GM19239 (cell line): ENCODE data around the gene AHI1.
A peak's percentile ranks its signal among the peaks of the same experiment; 100 is the strongest.

Source experiments
- DNase-seq: peaks from one replicate; pipeline ENCODE4 v3.0.0; 2011; ENCODE audit warnings: low spot score; ENCODE audit not compliant: insufficient read length
- FAIRE-seq: peaks from 2 replicates; lab custom pipeline; 2011; peaks lifted over from hg19 to GRCh38; lab: Jason Lieb, UNC

Gene AHI1

DNA sequence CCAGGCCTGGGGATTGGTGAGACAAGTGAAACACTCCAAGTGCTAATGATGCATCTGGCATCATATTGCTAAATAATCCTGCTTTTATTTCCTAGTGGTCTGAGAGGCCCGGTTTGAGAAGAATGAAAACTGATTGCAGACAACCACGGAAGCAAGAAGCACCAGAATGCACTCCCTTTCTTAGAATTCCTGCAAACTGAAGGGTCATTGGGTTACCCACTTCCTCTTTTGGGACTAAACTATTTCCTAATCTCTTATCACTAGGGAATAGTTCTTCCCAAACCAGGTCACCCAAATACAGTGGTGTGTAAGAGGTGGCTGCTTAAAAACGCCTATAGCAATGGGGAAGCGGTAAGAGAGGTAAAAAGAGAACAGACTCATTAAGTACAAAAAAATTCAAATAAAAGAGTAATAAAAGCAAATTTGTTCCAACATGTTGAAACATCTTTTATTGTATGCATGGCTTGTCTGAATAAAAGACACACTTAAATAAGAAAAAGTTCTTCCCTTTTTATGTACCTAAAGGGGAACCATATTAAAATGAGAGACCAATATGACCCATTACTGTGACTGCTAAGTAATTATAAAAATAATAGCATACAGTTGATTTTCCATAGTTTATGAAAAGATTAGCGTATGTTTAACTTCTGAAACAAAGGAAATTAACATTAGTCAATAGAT is 190.7 kb downstream of the AHI1 start:
- FAIRE-seq (no peak), DNase-seq (no peak)

- DNase-seq = no peak
- no peak for FAIRE-seq
Observed at GRCh38 chr6:135306166-135306565, 191.4 kb downstream of the AHI1 start.

- FAIRE-seq = peak; percentile 11
Observed at GRCh38 chr6:135305684-135306083, 191.9 kb downstream of the AHI1 start.

GRCh38 chr6:135304883-135305282 is 192.7 kb downstream of the AHI1 start:
- no peak for FAIRE-seq
- DNase-seq = no peak

More at GRCh38 chr6:135305684-135306083, 191.9 kb downstream of the AHI1 start:
- no peak for DNase-seq

DNA sequence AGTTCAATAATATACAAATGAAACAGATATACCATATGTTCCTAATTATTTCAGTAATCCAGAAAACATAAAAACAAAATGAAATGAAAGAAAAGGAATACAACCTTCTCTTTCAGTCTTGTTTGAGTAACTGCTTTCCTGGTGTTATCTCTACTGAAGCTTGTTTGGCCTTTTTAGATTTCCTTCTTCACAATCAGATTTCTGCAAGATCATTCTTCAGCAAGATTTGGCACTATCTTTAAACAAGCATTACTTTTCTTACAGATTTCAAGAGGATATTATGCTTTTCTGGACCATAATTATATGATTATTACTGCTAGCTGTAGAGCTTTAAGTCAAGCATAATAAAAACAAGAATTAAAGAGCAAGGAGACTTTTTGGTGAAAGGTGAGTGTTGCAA is 196.2 kb downstream of the AHI1 start:
- FAIRE-seq (no peak), DNase-seq (no peak)

DNA sequence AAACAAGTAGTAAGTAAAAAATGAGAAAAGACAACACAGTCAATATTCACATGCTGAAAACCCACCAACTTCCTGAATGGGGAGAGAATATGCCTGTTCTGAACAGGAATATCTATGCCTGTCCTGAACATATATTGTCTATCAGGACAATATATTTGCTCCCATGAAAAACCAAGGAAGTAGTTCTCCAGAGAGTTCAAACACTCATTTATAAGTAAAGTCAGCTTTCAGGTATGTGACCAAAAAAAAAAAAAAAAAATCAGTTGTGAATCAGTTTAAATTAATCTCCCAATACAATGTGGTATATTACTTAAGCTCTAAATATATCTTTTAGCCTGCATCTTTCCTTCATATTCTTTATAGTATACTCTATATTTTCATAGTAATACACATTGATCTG is 197.0 kb downstream of the AHI1 start:
- FAIRE-seq = no peak
- no peak for DNase-seq

DNA sequence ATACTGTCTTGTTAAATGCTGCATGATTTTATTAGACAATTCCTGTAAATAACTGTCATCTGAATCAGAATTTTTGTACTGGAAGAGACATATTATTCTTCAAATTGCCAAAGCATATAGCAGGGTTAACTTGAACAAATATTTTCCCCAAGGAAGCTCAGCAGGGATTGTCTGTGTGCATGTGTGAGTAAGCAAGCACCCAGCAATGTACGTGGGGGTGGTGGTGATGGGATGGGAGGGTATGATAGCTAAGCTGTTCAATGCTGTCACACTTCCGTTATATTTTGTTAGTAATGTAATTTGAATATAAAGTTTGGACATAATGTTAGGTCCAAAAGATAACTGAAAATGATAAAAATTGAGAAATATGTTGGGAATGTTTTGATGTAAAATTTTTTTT is 198.3 kb downstream of the AHI1 start:
- FAIRE-seq (no peak), DNase-seq (no peak)

GRCh38 chr6:135298455-135298854 is 199.1 kb downstream of the AHI1 start:
- no peak for DNase-seq
- no peak for FAIRE-seq

GRCh38 chr6:135296715-135297114 is 200.8 kb downstream of the AHI1 start:
- DNase-seq (no peak), FAIRE-seq (peak; percentile 14)

DNA sequence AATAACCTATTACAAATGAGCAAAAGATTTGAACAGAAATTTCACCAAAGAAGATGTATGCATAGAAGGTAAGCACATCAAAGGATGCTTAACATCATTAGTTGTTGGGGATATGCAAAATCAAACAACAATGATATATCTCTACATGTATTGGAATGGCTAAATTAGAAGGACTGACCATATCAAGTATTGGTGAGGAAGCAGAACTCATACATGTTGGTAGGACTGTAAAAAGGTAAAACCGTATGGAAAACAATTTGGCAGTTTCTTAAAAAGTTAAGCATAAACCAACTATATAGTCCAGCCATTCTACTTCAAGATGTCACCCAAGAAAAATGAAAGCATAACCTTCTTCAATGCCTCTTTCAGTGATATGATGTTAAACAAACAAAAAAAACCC is 202.5 kb downstream of the AHI1 start:
- DNase-seq (no peak), FAIRE-seq (no peak)

GRCh38 chr6:135291288-135292076 is 206.1 kb downstream of the AHI1 start:
- DNase-seq = no peak
- FAIRE-seq = no peak

- no peak for FAIRE-seq
Observed at GRCh38 chr6:135289816-135290215, 207.7 kb downstream of the AHI1 start.

GRCh38 chr6:135286962-135287538 is 210.5 kb downstream of the AHI1 start:
- no peak for DNase-seq

More at GRCh38 chr6:135289816-135290215, 207.7 kb downstream of the AHI1 start:
- DNase-seq = no peak

GRCh38 chr6:135285165-135285564 is 212.4 kb downstream of the AHI1 start:
- FAIRE-seq = no peak
- DNase-seq = no peak

More at GRCh38 chr6:135286962-135287538, 210.5 kb downstream of the AHI1 start:
- no peak for FAIRE-seq

- FAIRE-seq = no peak
- DNase-seq = no peak
Observed at GRCh38 chr6:135283926-135284325, 213.6 kb downstream of the AHI1 start.

- no peak for FAIRE-seq
- no peak for DNase-seq
Observed at GRCh38 chr6:135282395-135282794, 215.1 kb downstream of the AHI1 start.

DNA sequence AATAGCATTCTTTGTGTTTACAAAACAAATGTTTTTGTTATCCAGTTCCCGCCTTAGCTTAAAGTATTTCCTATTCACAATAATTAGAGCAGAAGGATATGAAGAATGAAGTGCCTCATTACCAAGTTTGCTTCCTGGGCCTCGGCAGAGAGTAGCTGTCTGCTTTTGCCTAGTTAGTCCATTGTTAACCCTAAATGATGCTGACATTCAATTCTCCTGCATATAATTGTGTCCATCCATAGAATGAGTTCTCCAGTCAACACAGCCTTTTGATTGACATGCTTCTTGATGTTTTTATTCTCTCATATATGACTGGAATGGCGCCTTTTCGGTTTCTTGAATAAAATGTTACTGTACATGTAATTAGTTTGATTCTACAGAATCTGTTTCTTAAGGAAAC is 215.6 kb downstream of the AHI1 start:
- no peak for FAIRE-seq

GRCh38 chr6:135281227-135281626 is 216.3 kb downstream of the AHI1 start:
- no peak for FAIRE-seq
- no peak for DNase-seq

More for the DNA sequence above, 215.6 kb downstream of the AHI1 start:
- DNase-seq = no peak

DNA sequence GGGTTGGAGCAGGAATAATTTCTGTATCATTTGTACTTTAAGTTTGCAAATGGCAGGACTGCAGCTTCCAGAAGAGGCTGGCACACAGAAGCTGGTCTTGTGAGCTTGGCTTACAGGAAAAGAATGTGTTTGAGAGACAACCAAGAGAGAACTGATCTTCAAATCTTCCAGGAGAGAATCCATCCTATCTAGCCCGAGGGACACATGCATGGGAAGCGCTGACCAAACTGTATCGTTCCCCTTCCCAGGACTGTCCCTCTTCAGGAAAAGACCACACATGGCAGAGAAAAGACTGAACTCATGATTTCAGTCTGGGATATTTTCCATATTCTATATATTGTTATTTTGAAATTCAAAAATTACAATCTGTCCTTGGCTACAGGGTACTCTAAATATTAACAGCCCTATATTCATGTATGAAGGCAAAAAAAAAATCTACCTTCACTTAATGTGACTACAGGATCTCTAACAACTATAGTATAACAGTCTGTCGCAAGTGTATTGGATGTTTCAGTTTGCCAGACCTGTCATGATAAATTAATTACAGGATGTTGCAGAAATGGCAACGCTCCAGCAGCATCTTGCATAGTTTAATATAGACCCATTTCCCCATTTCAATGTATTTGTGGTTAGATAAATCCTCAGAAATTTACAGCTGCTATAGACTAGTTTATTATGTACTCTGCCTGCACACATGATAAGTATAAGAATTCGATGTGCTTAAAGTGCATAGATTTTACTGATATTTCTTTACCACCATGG is 217.0 kb downstream of the AHI1 start:
- FAIRE-seq = peak; percentile 52
- no peak for DNase-seq

DNA sequence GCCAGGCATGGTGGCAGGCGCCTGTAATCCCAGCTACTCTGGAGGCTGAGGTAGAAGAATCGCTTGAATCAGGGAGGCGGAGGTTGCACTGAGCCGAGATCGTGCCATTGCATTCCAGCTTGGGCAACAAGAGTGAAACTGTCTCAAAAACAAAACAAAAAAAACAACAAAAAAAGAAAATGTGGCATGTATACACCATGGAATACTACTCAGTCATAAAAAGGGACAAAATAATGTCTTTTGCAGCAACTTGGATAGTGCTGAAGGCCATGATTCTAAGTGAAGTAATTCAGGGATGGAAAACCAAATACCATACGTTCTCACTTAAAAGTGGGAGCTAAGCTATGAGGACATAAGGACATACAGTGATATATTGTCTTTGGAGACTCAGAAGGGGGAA is 220.1 kb downstream of the AHI1 start:
- FAIRE-seq = no peak
- no peak for DNase-seq
